Germinal center (tissue), 1 donor: Measurements from ENCODE around the gene PCDHGB1.
"Not testable (repeated sequence)": the region's sequence is repeated elsewhere in the genome, so short reads cannot be mapped to it uniquely, and the experiment has no call there.

Experiments
- DNase-seq: peaks from one replicate; pipeline ENCODE4 v3.0.0; 2012; ENCODE audit warnings: mixed read lengths, low spot score

PCDHGB1 gene

GRCh38 chr5:141349917-141350619 is at the start of gene PCDHGB1:
TSS of gene PCDHGB1 (plus strand) at chr5:141350099. CDS start at chr5:141350261, 162 bp downstream.
- DNase-seq: peak; percentile 74

DNA sequence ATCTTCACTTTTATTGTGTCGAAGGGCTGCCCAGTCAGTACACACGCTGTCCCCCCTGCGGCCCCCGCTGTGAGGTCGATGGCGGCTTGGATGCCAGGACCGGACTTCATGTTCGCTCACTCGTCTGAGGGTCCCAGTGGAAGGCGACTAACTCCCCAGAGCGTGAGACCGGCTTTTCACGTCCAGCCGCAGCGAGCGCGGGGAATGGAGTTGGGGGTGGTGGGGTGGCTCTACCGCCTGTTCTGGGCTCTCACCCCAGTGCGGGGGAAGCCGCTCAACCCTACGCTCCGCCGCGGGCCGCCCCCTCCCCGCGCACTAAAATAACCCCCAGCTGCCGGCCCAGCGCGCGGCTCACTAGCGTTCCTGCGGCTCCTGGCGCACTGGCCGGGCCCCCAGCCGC is 46.1 kb upstream of the PCDHGB1 start, which contains the start of gene SLC25A2:
TSS of gene SLC25A2 (minus strand) at position 294 of the 400 bp plus-strand sequence. CDS start at position 110, 184 bp downstream.
- DNase-seq: no peak

- no peak for DNase-seq
Observed at GRCh38 chr5:141306630-141307029, 43.3 kb upstream of the PCDHGB1 start.

GRCh38 chr5:141313711-141314110 is 36.2 kb upstream of the PCDHGB1 start:
- no peak for DNase-seq

DNA sequence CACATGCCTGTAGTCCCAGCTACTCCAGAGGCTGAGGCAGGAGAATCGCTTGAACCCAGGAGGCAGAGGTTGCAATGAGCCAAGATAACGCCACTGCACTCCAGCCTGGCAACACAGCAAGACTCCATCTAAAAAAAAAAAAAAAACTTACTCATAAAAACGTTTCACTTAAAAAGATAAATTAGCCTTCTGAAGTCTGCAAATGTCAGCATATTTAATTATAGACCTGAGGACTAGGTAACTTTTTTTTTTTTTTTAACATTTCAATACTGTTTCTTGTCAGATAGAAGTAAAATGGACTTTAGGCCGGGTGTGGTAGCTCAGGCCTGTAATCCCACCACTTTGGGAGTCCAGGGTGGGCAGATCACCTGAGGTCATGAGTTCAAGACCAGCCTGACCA is 32.9 kb upstream of the PCDHGB1 start:
- not testable (repeated sequence) for DNase-seq

GRCh38 chr5:141319202-141319601 is 30.7 kb upstream of the PCDHGB1 start:
- DNase-seq: no peak

DNA sequence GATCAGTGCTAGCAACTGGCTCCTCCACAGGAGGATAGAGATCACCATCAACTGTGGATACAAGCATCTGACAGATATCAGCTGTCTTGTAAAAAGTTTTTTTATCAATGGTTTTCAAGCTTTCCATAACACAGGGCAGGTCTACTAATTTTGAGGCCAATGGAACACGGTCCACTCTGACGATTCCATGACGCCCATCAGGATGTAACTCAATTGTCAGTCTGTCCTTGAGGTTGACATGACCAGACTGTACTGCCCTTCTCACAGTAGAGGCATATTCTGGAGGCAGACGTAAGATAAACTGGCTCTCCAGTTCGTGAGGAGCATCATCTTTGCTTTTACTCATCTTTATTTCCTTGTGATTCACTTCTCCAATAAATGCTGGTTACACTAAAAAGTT is 30.2 kb upstream of the PCDHGB1 start:
- no peak for DNase-seq

- peak; percentile 93 for DNase-seq
Observed at GRCh38 chr5:141320225-141321169, 29.4 kb upstream of the PCDHGB1 start, which contains the start of gene TAF7. TSS of gene TAF7 (minus strand) at chr5:141320784. CDS start at chr5:141320044, 740 bp downstream.

DNA sequence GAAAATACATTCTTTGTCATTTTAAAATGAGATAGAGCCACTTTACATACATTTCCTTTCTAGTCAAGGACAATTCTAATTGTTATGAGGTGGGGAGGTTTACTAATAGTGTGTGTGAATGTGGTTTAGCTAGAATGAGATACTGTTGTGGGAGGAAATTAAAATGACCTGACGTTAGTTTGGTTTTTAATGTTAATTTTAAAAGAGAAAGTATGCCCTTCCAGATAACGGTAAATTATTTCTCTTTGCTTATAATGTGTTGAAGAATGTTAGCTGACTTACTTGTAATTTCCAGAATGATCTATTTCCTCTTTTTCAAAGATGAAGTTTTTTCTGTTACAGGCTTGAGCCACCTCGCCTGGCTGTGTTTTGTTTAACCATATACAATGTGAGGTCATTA is 27.6 kb upstream of the PCDHGB1 start:
- DNase-seq: no peak

- DNase-seq: peak; percentile 60
Observed at GRCh38 chr5:141326088-141326854, 23.6 kb upstream of the PCDHGB1 start.

DNA sequence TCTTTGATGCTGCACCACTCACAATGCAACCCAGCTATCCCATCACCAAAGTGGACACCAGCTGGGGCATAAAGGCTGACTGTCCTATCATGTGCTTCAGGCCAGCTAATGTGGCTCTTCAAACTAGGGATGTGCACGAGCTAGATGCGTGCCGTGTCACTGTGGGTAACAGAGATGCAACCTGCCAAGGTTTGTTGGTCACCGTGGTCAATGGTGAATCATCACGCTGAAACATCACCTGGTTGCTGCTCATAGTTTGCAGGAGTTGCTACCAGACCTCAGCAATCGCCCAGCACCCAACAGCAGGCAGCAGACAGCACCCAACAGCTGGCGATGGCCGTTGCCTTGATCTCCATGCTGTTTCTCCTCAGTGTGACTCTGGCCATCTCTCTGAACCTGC is 21.7 kb upstream of the PCDHGB1 start:
- no peak for DNase-seq

DNA sequence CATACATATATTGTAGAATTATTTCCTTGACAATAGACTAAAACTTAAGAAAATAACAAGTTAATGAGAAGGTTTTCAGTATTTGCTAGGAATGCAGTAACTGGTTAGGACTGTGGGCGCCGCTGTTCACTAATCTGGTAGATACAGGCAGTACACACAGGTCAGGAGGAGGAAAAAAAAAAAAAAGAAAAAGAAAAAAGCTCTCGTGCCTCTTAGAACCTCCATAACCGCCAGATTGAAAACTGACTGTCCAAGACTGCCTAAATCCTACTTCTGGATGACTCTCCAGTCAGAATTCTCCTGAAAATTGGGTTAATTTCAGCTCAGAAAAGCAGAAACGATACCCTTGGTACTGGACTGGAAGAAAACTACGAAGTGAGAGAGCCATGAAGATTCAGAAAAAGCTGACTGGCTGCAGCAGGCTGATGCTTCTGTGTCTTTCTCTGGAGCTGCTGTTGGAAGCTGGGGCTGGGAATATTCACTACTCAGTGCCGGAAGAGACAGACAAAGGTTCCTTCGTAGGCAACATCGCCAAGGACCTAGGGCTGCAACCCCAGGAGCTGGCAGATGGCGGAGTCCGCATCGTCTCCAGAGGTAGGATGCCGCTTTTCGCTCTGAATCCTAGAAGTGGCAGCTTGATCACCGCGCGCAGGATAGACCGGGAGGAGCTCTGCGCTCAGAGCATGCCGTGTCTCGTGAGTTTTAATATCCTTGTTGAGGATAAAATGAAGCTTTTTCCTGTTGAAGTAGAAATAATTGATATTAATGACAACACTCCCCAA is 19.4 kb upstream of the PCDHGB1 start, which contains the start of gene PCDHGA1:
TSS of gene PCDHGA1 (plus strand) at position 216 of the 782 bp plus-strand sequence.
- DNase-seq: peak; percentile 40

- DNase-seq: not testable (repeated sequence)
Observed at GRCh38 chr5:141332571-141332970, 17.3 kb upstream of the PCDHGB1 start.

DNA sequence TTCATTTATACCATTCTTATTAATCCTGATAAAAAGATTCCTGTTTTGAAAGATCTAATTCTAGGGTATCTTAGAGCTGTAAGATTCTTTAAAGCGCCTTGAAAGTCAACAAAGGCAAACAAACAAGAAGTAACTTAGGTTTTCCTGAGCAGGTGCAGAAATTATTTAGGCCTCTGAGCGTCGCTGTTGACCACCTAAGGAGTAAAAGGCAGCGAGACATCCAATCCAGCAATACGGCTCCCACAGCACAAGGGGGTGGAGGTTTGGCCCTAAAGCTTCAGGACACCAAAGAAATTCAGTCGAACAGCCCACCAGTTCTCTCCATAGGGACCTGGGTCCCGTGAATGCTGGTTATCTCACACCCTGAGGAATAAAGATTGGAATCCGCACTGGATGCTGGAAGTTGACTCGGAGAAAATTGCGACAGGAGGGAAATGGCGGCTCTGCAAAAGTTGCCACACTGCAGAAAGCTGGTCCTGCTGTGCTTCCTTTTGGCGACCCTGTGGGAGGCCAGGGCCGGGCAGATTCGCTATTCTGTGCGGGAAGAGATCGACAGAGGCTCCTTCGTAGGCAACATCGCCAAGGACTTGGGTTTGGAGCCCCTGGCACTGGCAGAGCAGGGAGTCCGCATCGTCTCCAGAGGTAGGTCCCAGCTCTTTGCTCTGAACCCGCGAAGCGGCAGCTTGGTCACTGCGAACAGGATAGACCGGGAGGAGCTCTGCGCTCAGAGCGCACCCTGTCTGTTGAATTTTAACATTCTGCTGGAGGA is 11.2 kb upstream of the PCDHGB1 start, which contains the start of gene PCDHGA2:
TSS of gene PCDHGA2 (plus strand) at position 223 of the 769 bp plus-strand sequence.
- DNase-seq: peak; percentile 64

DNA sequence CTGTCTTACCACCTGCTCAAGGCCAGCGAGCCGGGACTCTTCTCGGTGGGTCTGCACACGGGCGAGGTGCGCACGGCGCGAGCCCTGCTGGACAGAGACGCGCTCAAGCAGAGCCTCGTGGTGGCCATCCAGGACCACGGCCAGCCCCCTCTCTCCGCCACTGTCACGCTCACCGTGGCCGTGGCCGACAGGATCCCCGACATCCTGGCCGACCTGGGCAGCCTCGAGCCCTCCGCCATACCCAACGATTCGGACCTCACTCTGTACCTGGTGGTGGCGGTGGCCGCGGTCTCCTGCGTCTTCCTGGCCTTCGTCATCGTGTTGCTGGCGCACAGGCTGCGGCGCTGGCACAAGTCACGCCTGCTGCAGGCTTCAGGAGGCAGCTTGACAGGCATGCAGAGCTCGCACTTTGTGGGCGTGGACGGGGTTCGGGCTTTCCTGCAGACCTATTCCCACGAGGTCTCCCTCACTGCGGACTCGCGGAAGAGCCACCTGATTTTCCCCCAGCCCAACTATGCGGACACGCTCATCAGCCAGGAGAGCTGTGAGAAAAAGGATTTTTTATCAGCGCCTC is 9.0 kb upstream of the PCDHGB1 start:
- DNase-seq: not testable (repeated sequence)

GRCh38 chr5:141342773-141343172 is 7.1 kb upstream of the PCDHGB1 start:
- no peak for DNase-seq

DNA sequence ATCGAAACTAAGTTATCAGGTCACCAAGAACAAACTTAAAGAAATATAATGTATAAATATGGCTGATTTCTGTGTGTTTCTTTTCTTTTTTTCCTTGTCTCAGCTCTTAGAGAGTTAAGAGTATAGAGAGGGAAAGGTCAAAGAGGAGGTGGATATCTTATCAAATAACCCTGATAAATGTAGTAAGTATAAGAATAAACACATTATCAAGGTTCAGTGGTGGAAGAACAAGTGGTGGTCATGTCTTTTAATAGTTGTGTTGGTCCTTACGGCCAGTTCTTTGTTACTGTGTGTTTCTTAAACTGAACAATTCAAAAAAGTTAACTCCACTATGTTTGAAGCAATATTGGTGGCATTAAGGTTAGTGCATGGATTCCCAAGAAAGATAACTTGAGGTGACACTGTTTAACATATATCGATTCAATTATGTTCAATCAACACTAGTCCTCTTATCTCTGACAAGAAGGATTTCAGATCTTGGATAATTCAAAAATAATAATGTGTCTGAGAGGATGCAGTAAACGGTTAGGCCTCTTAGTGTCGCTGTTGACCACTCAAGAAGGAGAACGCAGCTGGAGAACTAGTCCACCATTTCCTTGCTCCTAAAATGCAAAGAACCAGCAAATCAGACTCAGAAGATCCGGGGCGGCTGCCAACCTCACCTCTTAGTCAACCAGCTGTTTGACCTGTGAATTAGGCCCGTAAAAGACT is 6.5 kb upstream of the PCDHGB1 start, which contains the start of gene PCDHGA3:
TSS of gene PCDHGA3 (plus strand) at position 588 of the 711 bp plus-strand sequence. CDS start 205 bp downstream, outside the sequence.
- peak; percentile 37 for DNase-seq

DNA sequence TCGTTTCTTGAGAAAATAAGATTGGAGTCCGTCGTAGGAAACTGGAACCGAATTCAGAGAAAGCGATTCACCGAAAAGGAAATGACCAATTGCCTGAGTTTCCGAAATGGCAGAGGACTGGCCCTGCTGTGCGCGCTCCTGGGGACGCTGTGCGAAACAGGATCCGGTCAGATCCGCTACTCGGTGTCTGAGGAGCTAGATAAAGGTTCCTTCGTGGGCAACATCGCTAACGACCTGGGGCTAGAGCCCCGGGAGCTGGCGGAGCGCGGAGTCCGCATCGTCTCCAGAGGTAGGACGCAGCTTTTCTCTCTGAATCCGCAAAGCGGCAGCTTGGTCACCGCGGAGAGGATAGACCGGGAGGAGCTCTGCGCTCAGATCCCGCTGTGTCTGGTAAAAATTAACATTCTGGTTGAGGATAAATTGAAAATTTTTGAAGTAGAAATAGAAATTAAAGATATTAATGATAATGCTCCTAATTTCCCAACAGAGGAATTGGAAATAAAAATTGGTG is 5.9 kb upstream of the PCDHGB1 start:
- DNase-seq: no peak

DNA sequence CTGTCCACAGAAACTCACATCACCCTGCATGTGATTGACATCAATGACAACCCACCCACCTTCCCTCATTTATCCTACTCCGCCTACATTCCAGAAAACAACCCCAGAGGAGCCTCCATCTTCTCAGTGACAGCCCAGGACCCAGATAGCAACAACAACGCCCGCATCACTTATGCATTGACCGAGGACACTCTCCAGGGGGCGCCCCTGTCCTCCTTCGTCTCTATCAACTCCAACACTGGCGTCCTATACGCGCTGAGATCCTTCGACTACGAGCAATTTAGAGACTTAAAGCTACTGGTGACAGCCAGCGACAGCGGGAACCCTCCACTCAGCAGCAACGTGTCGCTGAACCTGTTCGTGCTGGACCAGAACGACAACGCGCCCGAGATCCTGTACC is 4.6 kb upstream of the PCDHGB1 start:
- no peak for DNase-seq
